ENCODE data around the gene FFAR2. TPM values are rescaled to one million over a fixed set of nuclear protein-coding genes. Genes with fewer than 3 reads are reported as not detected.

The FFAR2 gene
- total RNA-seq, 1 experiment from 2014 or later = not detected

DNA sequence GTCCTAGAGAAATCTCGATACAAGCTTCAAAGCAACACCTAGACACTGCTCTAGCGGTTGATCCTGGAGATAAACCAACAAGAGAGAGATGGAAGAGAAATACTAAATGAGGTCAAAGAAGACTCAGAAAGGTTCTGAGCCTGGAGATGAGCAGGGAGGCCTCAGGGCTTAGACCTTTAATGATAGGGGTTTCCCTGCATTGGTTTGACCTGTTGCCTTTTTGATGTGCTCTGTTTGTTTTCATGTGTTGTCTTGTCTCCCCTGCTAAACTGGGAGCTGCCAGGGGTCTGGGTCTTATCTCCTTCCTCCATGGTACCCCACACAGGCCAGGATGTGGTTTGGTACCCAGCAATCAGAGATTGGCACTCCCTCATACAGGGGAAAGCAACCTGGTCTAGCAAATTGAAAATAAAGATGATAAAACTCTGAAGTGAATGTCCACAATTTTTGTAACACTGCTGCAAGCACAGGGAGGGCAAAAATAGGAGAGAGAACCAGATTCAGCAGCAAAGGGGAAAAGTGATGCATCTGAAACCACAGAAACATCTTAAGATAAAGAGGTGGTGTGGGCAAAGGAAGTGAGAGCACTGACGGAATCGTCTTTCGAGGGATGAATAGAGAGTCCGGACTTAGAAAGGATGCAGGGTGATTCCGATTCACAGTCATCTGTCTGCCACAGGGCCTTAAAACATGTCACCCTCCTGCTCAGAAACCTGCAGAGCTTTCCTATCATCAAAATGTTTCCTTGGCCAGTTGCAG lies 3.5 kb downstream of the FFAR2 start:
- H3K4me1 ChIP-seq (ENCODE audit: insufficient read depth, low read length) = no peaks in the 10 kb centered on the region
- H3K27me3 ChIP-seq (ENCODE audit: low read length) = peaks cover 16% of the 10 kb centered on the region
- H3K36me3 ChIP-seq (ENCODE audit: low read depth, low read length) = no peaks in the 10 kb centered on the region
- intact Hi-C loops (cut with micrococcal nuclease) = no loop called here
- no peak overlapping the region for H3K9ac ChIP-seq (ENCODE audit: low read length)
- H4K20me1 ChIP-seq (ENCODE audit: low read length) = no peaks in the 10 kb centered on the region
- BruUV-seq (replicated peaks) = no TSS peak
- no peak for ATAC-seq
- H3K27ac ChIP-seq (ENCODE audit: low read length) = no peak overlapping the region
- TF ChIP-seq EZH2phosphoT487 (IDR thresholded peaks at IDR 0.05; ENCODE audit: borderline replicate concordance, low read length) (no peak), EZH2 (IDR thresholded peaks at IDR 0.05; ENCODE audit: low read length, unreplicated experiment) (no peak)
- TF ChIP-seq, protein P1, sequence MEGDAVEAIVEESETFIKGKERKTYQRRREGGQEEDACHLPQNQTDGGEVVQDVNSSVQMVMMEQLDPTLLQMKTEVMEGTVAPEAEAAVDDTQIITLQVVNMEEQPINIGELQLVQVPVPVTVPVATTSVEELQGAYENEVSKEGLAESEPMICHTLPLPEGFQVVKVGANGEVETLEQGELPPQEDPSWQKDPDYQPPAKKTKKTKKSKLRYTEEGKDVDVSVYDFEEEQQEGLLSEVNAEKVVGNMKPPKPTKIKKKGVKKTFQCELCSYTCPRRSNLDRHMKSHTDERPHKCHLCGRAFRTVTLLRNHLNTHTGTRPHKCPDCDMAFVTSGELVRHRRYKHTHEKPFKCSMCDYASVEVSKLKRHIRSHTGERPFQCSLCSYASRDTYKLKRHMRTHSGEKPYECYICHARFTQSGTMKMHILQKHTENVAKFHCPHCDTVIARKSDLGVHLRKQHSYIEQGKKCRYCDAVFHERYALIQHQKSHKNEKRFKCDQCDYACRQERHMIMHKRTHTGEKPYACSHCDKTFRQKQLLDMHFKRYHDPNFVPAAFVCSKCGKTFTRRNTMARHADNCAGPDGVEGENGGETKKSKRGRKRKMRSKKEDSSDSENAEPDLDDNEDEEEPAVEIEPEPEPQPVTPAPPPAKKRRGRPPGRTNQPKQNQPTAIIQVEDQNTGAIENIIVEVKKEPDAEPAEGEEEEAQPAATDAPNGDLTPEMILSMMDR (conservative IDR thresholded peaks at IDR 0.05; ENCODE audit: low read depth, low read length) = no peak
- H3K9me3 ChIP-seq (ENCODE audit: low read length) = no peaks in the 10 kb centered on the region
- H3K4me2 ChIP-seq (ENCODE audit: low read length) = no peak overlapping the region
- DNase-seq = no peak
- no peaks in the 10 kb centered on the region for H3K9me2 ChIP-seq (replicated peaks; ENCODE audit: low read length)
- no peaks in the 10 kb centered on the region for H3F3A ChIP-seq (ENCODE audit: low read length, unreplicated experiment)
- no peak overlapping the region for H3K4me3 ChIP-seq (ENCODE audit: low read length)
- CTCF ChIA-PET = no interaction called here
- H2AFZ ChIP-seq (ENCODE audit: low read length) = no peak overlapping the region
- H3K79me2 ChIP-seq (ENCODE audit: low read length) = no peaks in the 10 kb centered on the region
- POLR2A ChIA-PET (ENCODE audit: unreplicated experiment) = no interaction called here

DNA sequence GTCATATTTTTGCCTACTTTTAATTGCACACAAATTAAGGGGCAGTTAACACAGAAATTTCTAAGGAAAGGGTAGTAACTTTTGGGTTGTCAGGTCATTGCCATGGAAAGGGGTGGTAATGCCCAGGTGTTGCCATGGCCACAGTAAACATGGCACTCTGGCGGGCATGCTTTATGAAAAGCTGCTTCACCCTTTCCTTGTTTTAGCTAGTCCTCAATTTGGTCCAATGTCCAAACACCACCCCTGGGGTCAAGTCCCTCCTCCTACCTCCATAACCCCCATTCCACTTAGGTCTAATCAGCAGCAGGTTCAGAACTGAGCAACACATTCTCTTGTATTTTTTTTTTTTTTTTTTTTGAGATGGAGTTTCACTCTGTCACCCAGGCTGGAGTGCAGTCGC lies 6.6 kb downstream of the FFAR2 start:
- DNase-seq (no peak), ATAC-seq (no peak)
- no peaks in the 10 kb centered on the region for H3K9me3 ChIP-seq (ENCODE audit: low read length)
- peaks cover 18% of the 10 kb centered on the region for H3K27me3 ChIP-seq (ENCODE audit: low read length)
- H3F3A ChIP-seq (ENCODE audit: low read length, unreplicated experiment) = no peaks in the 10 kb centered on the region
- no peaks in the 10 kb centered on the region for H3K79me2 ChIP-seq (ENCODE audit: low read length)
- ChIA-PET CTCF (no interaction called here), POLR2A (ENCODE audit: unreplicated experiment) (no interaction called here)
- TF ChIP-seq, protein P1 (conservative IDR thresholded peaks at IDR 0.05; ENCODE audit: low read depth, low read length) = no peak
- TF ChIP-seq EZH2 (IDR thresholded peaks at IDR 0.05; ENCODE audit: low read length, unreplicated experiment) = no peak
- no peak for TF ChIP-seq EZH2phosphoT487 (IDR thresholded peaks at IDR 0.05; ENCODE audit: borderline replicate concordance, low read length)
- H3K4me2 ChIP-seq (ENCODE audit: low read length) = no peak overlapping the region
- no peaks in the 10 kb centered on the region for H3K4me1 ChIP-seq (ENCODE audit: insufficient read depth, low read length)
- no TSS peak for BruUV-seq (replicated peaks)
- H2AFZ ChIP-seq (ENCODE audit: low read length) = no peak overlapping the region
- H3K4me3 ChIP-seq (ENCODE audit: low read length) = no peak overlapping the region
- H3K9me2 ChIP-seq (replicated peaks; ENCODE audit: low read length) = no peaks in the 10 kb centered on the region
- no peaks in the 10 kb centered on the region for H3K36me3 ChIP-seq (ENCODE audit: low read depth, low read length)
- H3K27ac ChIP-seq (ENCODE audit: low read length) = no peak overlapping the region
- no peak overlapping the region for H3K9ac ChIP-seq (ENCODE audit: low read length)
- H4K20me1 ChIP-seq (ENCODE audit: low read length) = no peaks in the 10 kb centered on the region
- intact Hi-C loops (cut with micrococcal nuclease) = no loop called here

DNA sequence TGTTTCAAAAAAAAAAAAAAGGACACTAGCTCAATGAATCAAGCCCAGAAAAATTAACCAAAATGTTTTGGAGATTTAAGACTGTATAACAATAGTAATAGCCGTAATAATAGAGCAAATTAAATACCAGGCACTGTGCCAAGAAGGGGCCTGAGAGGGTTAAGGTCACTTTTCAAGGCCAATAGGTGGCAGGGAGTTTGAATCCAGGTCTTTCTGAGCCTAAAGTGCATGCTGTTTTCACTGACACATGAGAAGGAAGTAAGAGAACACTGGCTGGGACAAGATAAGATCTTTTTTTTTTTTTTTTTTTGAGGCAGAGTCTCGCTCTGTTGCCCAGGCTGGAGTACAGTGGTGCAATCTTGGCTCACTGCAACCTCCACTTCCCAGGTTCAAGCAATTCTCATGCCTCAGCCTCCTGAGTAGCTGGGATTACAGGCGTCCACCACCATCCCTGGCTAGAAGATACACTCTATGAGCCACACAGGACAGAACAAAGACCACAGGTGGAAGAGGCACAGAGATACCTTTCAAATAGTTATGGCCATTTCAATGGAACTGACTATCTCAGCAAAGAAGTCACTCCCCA lies 7.7 kb downstream of the FFAR2 start:
- TF ChIP-seq EZH2 (IDR thresholded peaks at IDR 0.05; ENCODE audit: low read length, unreplicated experiment) = no peak
- TF ChIP-seq, protein P1 (conservative IDR thresholded peaks at IDR 0.05; ENCODE audit: low read depth, low read length) = no peak
- TF ChIP-seq EZH2phosphoT487 (IDR thresholded peaks at IDR 0.05; ENCODE audit: borderline replicate concordance, low read length) = no peak
- no peaks in the 10 kb centered on the region for H3K4me1 ChIP-seq (ENCODE audit: insufficient read depth, low read length)
- H3K27ac ChIP-seq (ENCODE audit: low read length) = no peak overlapping the region
- H3K9me3 ChIP-seq (ENCODE audit: low read length) = no peaks in the 10 kb centered on the region
- ChIA-PET POLR2A (ENCODE audit: unreplicated experiment) (no interaction called here), CTCF (no interaction called here)
- no peaks in the 10 kb centered on the region for H4K20me1 ChIP-seq (ENCODE audit: low read length)
- peaks cover 7% of the 10 kb centered on the region for H3K27me3 ChIP-seq (ENCODE audit: low read length)
- H3K79me2 ChIP-seq (ENCODE audit: low read length) = no peaks in the 10 kb centered on the region
- BruUV-seq (replicated peaks) = no TSS peak
- H3K36me3 ChIP-seq (ENCODE audit: low read depth, low read length) = no peaks in the 10 kb centered on the region
- H3K9ac ChIP-seq (ENCODE audit: low read length) = no peak overlapping the region
- H3F3A ChIP-seq (ENCODE audit: low read length, unreplicated experiment) = no peaks in the 10 kb centered on the region
- no peaks in the 10 kb centered on the region for H3K9me2 ChIP-seq (replicated peaks; ENCODE audit: low read length)
- no peak overlapping the region for H2AFZ ChIP-seq (ENCODE audit: low read length)
- H3K4me2 ChIP-seq (ENCODE audit: low read length) = no peak overlapping the region
- ATAC-seq (no peak), DNase-seq (no peak)
- intact Hi-C loops (cut with micrococcal nuclease) = no loop called here
- H3K4me3 ChIP-seq (ENCODE audit: low read length) = no peak overlapping the region

Measured in PC-3 (cell line).